Raji (cell line): Measurements from ENCODE around the gene TMEM150C.

Experiments
- POLR2A ChIP-seq: IDR thresholded peaks from 2 replicates; pipeline ENCODE4 v1.6.1; 2011; ENCODE audit warnings: low read depth, low read length, control low read depth; ENCODE audit not compliant: insufficient read depth

TMEM150C gene

GRCh38 chr4:82561786-82562563 lies at the start of gene TMEM150C:
TMEM150C (minus strand) TSS chr4:82561988; CDS start chr4:82504657, 57,331 bp downstream.
- TF ChIP-seq POLR2A: no peak

- TF ChIP-seq POLR2A: no peak
Observed at GRCh38 chr4:82611527-82611926, 49.7 kb upstream of the TMEM150C start.

- TF ChIP-seq POLR2A: no peak
Observed at GRCh38 chr4:82610041-82610440, 48.3 kb upstream of the TMEM150C start.

- TF ChIP-seq POLR2A: no peak
Observed at GRCh38 chr4:82606622-82607021, 44.8 kb upstream of the TMEM150C start.

GRCh38 chr4:82604522-82604921 lies 42.7 kb upstream of the TMEM150C start:
- TF ChIP-seq POLR2A: no peak

GRCh38 chr4:82601242-82602015 lies 39.6 kb upstream of the TMEM150C start:
- no peak for TF ChIP-seq POLR2A

GRCh38 chr4:82599336-82599735 lies 37.5 kb upstream of the TMEM150C start:
- no peak for TF ChIP-seq POLR2A

- TF ChIP-seq POLR2A: no peak
Observed at GRCh38 chr4:82594456-82594855, 32.7 kb upstream of the TMEM150C start.

- no peak for TF ChIP-seq POLR2A
Observed at GRCh38 chr4:82593411-82593810, 31.6 kb upstream of the TMEM150C start.

- TF ChIP-seq POLR2A: no peak
Observed at GRCh38 chr4:82592639-82593038, 30.9 kb upstream of the TMEM150C start.

- no peak for TF ChIP-seq POLR2A
Observed at GRCh38 chr4:82591592-82591991, 29.8 kb upstream of the TMEM150C start.

GRCh38 chr4:82589756-82590155 lies 28.0 kb upstream of the TMEM150C start:
- TF ChIP-seq POLR2A: no peak

- no peak for TF ChIP-seq POLR2A
Observed at GRCh38 chr4:82588771-82589270, 27.0 kb upstream of the TMEM150C start.

GRCh38 chr4:82587826-82588540 lies 26.2 kb upstream of the TMEM150C start:
- no peak for TF ChIP-seq POLR2A

- no peak for TF ChIP-seq POLR2A
Observed at GRCh38 chr4:82585690-82586435, 24.1 kb upstream of the TMEM150C start.

GRCh38 chr4:82584931-82585330 lies 23.1 kb upstream of the TMEM150C start:
- TF ChIP-seq POLR2A: no peak
